ENCODE measurements around the gene MAPKAPK3.

DNA sequence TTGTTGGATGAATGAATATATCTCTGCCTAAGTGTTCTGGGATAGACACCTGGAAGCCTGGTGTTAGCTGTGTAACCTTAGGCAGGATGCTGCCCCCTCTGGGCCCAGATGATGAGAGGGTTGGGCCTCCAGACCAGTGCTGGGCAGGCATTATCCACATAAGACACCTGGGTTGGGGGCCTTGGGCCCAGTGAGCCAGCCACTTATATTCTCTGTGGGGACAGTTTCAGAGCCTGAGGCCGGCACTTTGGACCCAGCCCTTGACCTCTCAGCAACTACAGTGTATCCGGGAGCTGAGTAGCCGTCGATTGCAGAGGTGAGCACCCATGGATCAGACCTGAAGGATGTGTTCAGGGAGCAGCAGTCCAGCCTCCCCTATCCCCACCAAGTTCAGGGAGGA is 45.5 kb upstream of the MAPKAPK3 start:
- TF ChIP-seq, protein P1, sequence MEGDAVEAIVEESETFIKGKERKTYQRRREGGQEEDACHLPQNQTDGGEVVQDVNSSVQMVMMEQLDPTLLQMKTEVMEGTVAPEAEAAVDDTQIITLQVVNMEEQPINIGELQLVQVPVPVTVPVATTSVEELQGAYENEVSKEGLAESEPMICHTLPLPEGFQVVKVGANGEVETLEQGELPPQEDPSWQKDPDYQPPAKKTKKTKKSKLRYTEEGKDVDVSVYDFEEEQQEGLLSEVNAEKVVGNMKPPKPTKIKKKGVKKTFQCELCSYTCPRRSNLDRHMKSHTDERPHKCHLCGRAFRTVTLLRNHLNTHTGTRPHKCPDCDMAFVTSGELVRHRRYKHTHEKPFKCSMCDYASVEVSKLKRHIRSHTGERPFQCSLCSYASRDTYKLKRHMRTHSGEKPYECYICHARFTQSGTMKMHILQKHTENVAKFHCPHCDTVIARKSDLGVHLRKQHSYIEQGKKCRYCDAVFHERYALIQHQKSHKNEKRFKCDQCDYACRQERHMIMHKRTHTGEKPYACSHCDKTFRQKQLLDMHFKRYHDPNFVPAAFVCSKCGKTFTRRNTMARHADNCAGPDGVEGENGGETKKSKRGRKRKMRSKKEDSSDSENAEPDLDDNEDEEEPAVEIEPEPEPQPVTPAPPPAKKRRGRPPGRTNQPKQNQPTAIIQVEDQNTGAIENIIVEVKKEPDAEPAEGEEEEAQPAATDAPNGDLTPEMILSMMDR (IDR thresholded peaks at IDR 0.05 in 8 of 11, conservative IDR thresholded peaks at IDR 0.05 in 3 of 11), result no peak
- no peak for TF ChIP-seq POLR2AphosphoS5 (IDR thresholded peaks at IDR 0.05)
- TF ChIP-seq POLR2A (IDR thresholded peaks at IDR 0.05), result no peak

All from spleen (tissue), 7 donors.